Measurements from ENCODE around the gene HECTD4.

DNA sequence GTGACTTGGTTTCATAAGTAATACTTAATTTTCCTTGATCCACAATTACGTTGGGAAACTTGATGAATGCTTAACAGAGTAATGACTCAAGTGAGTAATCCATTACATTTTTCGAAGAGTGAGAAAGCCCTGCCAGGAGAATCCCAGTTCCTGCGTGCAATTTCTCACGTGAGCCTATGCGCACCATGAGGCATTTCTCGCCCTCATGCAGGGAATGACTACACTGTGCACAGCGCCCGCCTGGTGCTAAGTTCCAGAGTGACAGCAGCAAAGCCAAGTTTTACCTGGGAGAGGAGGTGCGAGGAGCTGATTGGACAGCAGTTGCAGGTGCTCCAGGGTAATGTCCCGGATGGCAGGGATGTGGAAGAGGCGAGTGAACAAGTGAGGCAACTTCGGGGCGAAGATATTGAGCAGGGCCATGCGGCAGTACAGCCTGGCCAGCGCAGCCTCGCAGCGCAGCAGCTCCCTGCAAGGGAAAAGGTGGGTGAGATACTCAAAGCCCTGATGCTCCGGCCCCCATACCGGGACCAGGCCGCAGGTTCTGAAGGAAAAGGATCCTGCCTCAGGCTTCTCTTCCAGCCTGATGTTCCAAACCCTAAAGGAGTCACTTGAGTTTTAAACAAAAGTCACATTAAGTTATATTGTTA lies 187.5 kb downstream of the HECTD4 start:
- TF ChIP-seq, protein P1, sequence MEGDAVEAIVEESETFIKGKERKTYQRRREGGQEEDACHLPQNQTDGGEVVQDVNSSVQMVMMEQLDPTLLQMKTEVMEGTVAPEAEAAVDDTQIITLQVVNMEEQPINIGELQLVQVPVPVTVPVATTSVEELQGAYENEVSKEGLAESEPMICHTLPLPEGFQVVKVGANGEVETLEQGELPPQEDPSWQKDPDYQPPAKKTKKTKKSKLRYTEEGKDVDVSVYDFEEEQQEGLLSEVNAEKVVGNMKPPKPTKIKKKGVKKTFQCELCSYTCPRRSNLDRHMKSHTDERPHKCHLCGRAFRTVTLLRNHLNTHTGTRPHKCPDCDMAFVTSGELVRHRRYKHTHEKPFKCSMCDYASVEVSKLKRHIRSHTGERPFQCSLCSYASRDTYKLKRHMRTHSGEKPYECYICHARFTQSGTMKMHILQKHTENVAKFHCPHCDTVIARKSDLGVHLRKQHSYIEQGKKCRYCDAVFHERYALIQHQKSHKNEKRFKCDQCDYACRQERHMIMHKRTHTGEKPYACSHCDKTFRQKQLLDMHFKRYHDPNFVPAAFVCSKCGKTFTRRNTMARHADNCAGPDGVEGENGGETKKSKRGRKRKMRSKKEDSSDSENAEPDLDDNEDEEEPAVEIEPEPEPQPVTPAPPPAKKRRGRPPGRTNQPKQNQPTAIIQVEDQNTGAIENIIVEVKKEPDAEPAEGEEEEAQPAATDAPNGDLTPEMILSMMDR (IDR thresholded peaks at IDR 0.05; ENCODE audit: low read depth, low read length, missing input control) = no peak
- TF ChIP-seq NR2F2 (IDR thresholded peaks at IDR 0.05) (no peak), RAD21 (IDR thresholded peaks at IDR 0.05) (no peak)
- TF ChIP-seq, protein P2, sequence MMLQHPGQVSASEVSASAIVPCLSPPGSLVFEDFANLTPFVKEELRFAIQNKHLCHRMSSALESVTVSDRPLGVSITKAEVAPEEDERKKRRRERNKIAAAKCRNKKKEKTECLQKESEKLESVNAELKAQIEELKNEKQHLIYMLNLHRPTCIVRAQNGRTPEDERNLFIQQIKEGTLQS (IDR thresholded peaks at IDR 0.05) = no peak

Data from liver (tissue), 3 donors.